NK-92 treated with Interleukin-12 subunit alpha and Interleukin-12 subunit beta, amount 100 ng/mL, for 24 hours (cell line): ENCODE measurements around the gene LANCL2.
"Not testable (repeated sequence)": the region's sequence is repeated elsewhere in the genome, so short reads cannot be mapped to it uniquely, and the experiment has no call there.

Source experiments
- DNase-seq: peaks from one replicate; lab custom pipeline; 2025; lab: John Stamatoyannopoulos, UW

The LANCL2 gene

GRCh38 chr7:55470261-55470660, 105.1 kb downstream of the LANCL2 start:
- DNase-seq = no peak

GRCh38 chr7:55471594-55471993, 106.5 kb downstream of the LANCL2 start:
- DNase-seq = not testable (repeated sequence)

DNA sequence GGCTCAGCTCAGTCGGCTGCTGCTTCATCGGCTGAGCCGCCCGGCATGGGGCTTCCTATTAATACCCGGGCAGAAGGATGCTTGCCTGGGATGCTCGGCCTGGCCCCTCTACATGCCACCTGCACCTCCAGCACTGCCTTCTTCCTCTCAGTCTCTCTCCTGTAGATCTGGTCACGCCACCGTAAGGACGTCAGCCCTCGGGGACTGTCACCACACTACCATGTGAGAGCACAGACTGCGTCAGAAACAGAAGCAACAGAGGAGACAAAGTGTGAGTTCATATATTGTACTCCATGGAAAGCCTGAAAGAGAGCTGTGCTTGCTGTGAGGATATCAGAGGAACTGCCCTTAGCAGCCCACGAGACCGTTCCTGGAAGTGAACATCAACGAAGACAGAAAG, 107.3 kb downstream of the LANCL2 start:
- DNase-seq = not testable (repeated sequence)

DNA sequence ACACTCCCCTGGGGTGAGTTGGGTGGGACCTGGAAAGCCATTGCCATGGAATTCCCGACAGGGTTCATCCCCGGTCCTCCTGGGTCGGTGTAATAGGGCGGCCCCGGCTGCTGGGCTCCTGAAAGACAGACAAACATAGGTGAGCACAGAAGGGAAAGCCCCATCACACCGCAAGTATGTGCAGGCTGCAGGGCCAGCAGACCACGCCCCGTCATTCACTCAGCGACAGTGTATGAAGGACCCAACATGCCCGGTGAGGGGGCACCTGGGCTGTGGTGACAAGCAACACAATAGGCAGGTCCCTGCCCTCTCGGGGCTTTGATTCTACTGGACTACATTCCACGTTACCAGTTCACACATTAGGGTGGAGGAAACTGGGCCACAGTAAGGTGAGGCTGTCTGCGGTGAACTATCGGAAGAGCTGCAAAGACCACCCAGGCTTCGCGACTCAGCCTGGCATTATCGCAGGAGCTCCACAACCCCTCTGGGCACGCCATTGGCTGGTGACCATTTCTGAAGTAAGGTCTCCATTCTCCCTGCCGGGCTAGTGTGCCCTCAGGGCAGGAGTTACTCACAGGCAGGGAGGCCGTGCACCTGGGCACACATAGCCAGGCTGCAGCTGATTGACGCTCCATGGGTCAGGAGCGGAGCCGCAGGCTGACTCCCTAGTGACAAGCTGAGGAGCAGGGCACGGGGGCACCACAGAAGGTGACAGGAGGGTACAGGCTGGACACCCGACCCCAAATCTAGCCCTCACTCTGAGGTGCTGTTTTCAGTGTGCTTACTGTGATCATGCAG, 108.0 kb downstream of the LANCL2 start:
- DNase-seq = no peak

GRCh38 chr7:55473932-55474331, 108.8 kb downstream of the LANCL2 start:
- DNase-seq = no peak

DNA sequence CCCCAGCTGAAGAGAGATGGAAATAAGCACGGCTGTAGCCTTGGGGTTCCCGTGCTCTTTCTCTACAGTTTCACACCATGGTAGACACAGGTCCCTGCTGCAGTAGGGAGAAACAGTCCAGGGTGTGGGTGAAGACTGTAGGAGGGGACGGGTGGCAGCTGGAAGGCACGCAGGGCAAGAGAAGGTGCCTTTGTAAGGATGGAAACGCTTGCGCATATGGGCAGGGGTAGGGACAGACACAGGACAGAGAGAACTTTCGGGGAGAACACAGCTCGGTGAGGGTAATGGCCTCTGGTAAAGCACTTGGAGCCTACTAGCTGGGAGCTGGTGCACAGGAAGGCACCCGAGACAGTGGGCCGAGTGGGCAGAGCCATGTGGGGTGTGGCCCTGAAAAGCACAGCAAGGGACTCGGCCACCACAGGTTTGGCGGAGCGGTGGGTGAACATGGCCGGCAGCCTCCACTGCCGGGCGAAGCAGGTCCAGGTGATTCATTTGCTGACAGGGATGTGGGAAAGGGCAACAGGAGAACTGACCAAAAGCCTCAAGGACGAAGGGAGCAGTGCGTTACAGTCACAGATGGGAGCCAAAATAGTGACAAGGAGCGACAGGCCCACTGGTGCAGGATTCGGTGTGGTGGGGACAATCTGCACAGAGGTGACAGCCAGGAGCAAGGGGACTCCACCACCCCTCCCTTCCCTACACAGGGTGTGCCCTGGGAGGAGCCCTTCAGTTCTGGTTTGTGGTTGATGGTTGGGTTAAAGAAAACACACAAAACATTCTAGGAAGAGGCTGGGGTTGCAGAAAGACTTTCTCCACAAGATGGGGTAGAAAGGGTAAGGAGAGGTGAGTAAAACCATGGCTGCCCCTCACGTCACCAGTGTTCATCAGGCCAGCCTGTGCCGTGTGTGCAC, 110.1 kb downstream of the LANCL2 start:
- no peak for DNase-seq

GRCh38 chr7:55475855-55476803, 111.0 kb downstream of the LANCL2 start:
- DNase-seq = no peak

GRCh38 chr7:55476852-55477780, 112.0 kb downstream of the LANCL2 start:
- no peak for DNase-seq

DNA sequence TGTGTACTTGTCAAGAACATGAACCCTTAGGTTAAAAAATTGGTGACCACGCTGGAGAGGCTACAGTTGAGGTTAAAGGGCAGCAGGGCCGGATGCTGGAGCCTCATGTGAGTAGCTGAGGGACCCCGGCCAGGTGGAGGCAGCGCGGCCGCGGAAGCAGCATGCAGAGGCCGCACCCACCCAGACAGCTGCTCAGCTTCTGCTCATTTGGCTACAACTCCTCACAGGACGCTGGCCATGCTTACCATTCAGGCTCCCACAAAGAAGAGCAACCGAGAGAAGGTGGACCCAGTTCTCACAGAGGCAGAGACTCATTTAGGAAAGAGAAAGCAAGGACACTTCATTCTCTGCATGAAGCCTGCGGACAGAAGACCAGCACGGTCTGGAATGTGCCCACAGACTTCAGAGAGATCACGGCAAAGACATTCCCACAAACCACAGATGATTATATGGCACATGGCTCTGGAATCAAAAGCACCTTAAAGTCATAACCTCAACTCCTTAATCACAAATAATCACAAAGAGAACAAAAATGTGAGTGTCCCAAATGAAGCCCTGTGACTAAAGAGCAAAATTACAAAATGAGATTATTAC, 112.7 kb downstream of the LANCL2 start:
- no peak for DNase-seq

GRCh38 chr7:55478700-55479099, 113.6 kb downstream of the LANCL2 start:
- no peak for DNase-seq

DNA sequence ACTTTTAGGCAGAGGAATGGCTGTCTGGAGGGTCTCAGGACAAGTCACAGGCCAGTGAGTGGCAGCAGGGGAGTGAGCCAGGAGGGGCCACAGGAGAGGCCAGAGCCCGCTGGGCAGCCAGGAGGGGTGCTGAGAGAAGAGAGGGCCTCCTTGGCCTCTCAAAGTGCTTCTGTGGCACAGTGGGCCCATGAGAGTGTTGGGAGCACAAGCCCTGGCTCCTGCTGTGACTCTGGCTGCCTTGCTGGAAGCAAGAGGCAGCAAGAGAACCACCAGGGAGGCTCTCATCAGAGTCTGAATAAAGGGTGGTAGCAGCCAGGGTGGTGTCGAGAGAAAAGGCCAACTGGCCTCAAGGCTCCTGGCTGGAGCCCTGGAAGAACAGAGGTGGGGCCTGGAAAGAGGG, 116.0 kb downstream of the LANCL2 start:
- DNase-seq = no peak

GRCh38 chr7:55483046-55483445, 117.9 kb downstream of the LANCL2 start:
- DNase-seq = no peak
